ENCODE measurements around the gene PRKRA. TPM values are rescaled to one million over a fixed set of nuclear protein-coding genes. Genes with fewer than 3 reads are reported as not detected.

Gene PRKRA
- polyA plus RNA-seq, 1 donor from 2014 or later: 91.8 TPM

DNA sequence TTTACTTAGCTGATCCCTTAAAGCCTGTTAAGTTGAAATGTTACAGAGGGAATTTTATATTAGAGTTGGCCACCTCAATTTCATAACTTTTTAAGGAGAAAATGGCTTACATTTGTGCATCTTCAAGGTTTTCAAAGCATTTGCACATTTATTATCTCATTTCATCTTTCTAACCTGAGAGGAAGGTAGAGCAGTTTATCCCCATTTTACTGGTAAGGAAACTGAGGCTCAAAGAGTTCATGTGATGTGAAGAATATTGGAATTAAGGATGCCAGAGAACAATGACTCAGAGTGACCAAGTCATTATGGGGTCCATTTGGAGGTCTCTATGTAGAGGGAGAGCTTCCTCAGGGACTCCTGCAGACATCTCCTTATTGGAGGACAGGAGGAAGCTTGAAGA is 35.0 kb downstream of the PRKRA start:
- Histone ChIP-seq H3K9me2 (ENCODE audit: insufficient read depth, low read length) (no peaks in the 10 kb centered on the region), H3K9ac (ENCODE audit: low read length) (no peak overlapping the region), H3K79me2 (replicated peaks; ENCODE audit: insufficient read depth, low read length) (no peaks in the 10 kb centered on the region), H3K36me3 (ENCODE audit: insufficient read depth, low read length) (no peaks in the 10 kb centered on the region), H3K4me2 (ENCODE audit: low read length) (no peak overlapping the region), H3K27me3 (ENCODE audit: insufficient read depth, low read depth, low read length) (no peaks in the 10 kb centered on the region), H3K27ac (ENCODE audit: low read length) (no peak overlapping the region), H3F3A (ENCODE audit: insufficient read depth, low read length, poor library complexity, severe bottlenecking) (no peaks in the 10 kb centered on the region), H3K9me3 (ENCODE audit: low read length) (no peaks in the 10 kb centered on the region), H2AFZ (ENCODE audit: low read depth, low read length) (no peak overlapping the region), H4K20me1 (ENCODE audit: insufficient read depth) (no peaks in the 10 kb centered on the region), H3K4me3 (ENCODE audit: low read length) (no peak overlapping the region)
- no peak for TF ChIP-seq POLR2AphosphoS5 (IDR thresholded peaks at IDR 0.05)
- TF ChIP-seq MXI1 (conservative IDR thresholded peaks at IDR 0.05; ENCODE audit: poor library complexity, severe bottlenecking): no peak
- TF ChIP-seq, protein P1, sequence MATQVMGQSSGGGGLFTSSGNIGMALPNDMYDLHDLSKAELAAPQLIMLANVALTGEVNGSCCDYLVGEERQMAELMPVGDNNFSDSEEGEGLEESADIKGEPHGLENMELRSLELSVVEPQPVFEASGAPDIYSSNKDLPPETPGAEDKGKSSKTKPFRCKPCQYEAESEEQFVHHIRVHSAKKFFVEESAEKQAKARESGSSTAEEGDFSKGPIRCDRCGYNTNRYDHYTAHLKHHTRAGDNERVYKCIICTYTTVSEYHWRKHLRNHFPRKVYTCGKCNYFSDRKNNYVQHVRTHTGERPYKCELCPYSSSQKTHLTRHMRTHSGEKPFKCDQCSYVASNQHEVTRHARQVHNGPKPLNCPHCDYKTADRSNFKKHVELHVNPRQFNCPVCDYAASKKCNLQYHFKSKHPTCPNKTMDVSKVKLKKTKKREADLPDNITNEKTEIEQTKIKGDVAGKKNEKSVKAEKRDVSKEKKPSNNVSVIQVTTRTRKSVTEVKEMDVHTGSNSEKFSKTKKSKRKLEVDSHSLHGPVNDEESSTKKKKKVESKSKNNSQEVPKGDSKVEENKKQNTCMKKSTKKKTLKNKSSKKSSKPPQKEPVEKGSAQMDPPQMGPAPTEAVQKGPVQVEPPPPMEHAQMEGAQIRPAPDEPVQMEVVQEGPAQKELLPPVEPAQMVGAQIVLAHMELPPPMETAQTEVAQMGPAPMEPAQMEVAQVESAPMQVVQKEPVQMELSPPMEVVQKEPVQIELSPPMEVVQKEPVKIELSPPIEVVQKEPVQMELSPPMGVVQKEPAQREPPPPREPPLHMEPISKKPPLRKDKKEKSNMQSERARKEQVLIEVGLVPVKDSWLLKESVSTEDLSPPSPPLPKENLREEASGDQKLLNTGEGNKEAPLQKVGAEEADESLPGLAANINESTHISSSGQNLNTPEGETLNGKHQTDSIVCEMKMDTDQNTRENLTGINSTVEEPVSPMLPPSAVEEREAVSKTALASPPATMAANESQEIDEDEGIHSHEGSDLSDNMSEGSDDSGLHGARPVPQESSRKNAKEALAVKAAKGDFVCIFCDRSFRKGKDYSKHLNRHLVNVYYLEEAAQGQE (IDR thresholded peaks at IDR 0.05; ENCODE audit: borderline replicate concordance): no peak
- no peak for TF ChIP-seq EP300 (conservative IDR thresholded peaks at IDR 0.05; ENCODE audit: poor library complexity, severe bottlenecking)
- no peak for TF ChIP-seq RAD21 (conservative IDR thresholded peaks at IDR 0.05)
- TF ChIP-seq TAF1 (IDR thresholded peaks at IDR 0.05; ENCODE audit: low read depth): no peak
- no peak for TF ChIP-seq SMC3 (conservative IDR thresholded peaks at IDR 0.05; ENCODE audit: poor library complexity)
- TF ChIP-seq, protein P2, sequence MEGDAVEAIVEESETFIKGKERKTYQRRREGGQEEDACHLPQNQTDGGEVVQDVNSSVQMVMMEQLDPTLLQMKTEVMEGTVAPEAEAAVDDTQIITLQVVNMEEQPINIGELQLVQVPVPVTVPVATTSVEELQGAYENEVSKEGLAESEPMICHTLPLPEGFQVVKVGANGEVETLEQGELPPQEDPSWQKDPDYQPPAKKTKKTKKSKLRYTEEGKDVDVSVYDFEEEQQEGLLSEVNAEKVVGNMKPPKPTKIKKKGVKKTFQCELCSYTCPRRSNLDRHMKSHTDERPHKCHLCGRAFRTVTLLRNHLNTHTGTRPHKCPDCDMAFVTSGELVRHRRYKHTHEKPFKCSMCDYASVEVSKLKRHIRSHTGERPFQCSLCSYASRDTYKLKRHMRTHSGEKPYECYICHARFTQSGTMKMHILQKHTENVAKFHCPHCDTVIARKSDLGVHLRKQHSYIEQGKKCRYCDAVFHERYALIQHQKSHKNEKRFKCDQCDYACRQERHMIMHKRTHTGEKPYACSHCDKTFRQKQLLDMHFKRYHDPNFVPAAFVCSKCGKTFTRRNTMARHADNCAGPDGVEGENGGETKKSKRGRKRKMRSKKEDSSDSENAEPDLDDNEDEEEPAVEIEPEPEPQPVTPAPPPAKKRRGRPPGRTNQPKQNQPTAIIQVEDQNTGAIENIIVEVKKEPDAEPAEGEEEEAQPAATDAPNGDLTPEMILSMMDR (IDR thresholded peaks at IDR 0.05; ENCODE audit: poor library complexity, severe bottlenecking): no peak
- TF ChIP-seq EZH2 (IDR thresholded peaks at IDR 0.05; ENCODE audit: borderline replicate concordance, insufficient read depth, low read length, poor library complexity, severe bottlenecking): no peak

DNA sequence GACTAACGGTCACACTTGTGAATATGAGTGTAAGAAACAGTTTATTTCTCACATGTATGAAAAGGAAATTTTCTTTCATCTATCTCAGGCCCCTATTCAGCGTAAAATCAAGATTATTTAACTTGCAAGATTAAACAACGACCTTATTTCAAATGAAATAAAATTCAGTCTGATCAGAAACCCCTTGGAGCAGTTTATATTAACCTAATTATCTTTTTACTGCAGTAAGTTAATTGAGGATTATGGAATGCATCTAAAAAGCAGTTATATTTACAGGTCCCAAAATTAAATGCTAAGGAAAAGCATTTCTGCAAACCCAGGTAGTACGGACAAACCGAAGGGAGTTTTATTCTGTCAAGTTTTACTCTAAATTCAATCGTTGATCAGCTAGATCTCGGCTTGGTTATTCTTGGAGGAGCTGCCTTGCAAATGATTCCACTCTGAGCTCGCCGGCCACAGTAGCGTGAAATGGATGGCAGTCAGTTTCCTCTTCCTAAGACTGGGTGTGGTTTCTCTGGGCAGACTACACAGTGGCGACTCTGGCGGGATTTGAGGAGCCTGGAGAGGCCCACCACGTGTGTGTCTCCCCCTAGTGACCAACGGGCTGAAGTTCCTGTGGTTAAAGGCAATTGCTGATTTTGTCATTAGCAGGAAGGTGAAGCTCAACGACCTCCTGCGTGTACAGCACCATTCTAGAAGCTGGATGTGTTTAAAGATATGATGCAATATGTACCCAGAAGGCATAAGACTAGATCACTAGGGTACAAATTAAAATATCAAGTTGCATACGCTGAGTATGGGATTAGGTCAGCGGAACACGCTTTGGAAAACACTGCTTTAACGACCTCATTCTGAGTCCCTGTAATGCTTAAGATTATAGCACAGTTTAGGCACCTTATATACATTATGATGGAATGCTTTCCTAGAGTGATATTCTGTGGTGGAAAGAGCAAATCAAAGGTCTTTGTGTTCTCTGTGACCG is 36.4 kb downstream of the PRKRA start:
- Histone ChIP-seq H3K27me3 (ENCODE audit: insufficient read depth, low read depth, low read length) (no peaks in the 10 kb centered on the region), H3K9me2 (ENCODE audit: insufficient read depth, low read length) (no peaks in the 10 kb centered on the region), H3K79me2 (replicated peaks; ENCODE audit: insufficient read depth, low read length) (no peaks in the 10 kb centered on the region), H3F3A (ENCODE audit: insufficient read depth, low read length, poor library complexity, severe bottlenecking) (no peaks in the 10 kb centered on the region), H3K36me3 (ENCODE audit: insufficient read depth, low read length) (no peaks in the 10 kb centered on the region), H3K4me3 (ENCODE audit: low read length) (peak overlapping the region; percentile 67), H3K9ac (ENCODE audit: low read length) (peak overlapping the region; percentile 72), H2AFZ (ENCODE audit: low read depth, low read length) (no peak overlapping the region), H4K20me1 (ENCODE audit: insufficient read depth) (no peaks in the 10 kb centered on the region), H3K4me2 (ENCODE audit: low read length) (peak overlapping the region; percentile 75), H3K27ac (ENCODE audit: low read length) (peak overlapping the region; percentile 51), H3K9me3 (ENCODE audit: low read length) (no peaks in the 10 kb centered on the region)
- TF ChIP-seq, protein P1 (IDR thresholded peaks at IDR 0.05; ENCODE audit: borderline replicate concordance): no peak
- TF ChIP-seq, protein P2 (IDR thresholded peaks at IDR 0.05; ENCODE audit: poor library complexity, severe bottlenecking): peak; percentile 92
- TF ChIP-seq SMC3 (conservative IDR thresholded peaks at IDR 0.05; ENCODE audit: poor library complexity) (peak; percentile 85), POLR2AphosphoS5 (IDR thresholded peaks at IDR 0.05) (peak; percentile 31), EZH2 (IDR thresholded peaks at IDR 0.05; ENCODE audit: borderline replicate concordance, insufficient read depth, low read length, poor library complexity, severe bottlenecking) (no peak), TAF1 (IDR thresholded peaks at IDR 0.05; ENCODE audit: low read depth) (peak; percentile 40), RAD21 (conservative IDR thresholded peaks at IDR 0.05) (peak; percentile 82)
